H1 (cell line): Measurements from ENCODE around the gene RBBP9. TPM values are rescaled to one million over a fixed set of nuclear protein-coding genes. Genes with fewer than 3 reads are reported as not detected.

ENCODE experiments used
- ATF3 ChIP-seq: IDR thresholded peaks from 2 replicates; pipeline ENCODE4 v1.6.1; 2011; ENCODE audit warnings: low read depth, mild to moderate bottlenecking, low read length; ENCODE audit not compliant: insufficient read depth
- CBX8 ChIP-seq: fragments of 300-800, 300-1000 bp; sonication (generic); IDR thresholded peaks from 2 replicates; pipeline ENCODE4 v1.7.1; 2016; ENCODE audit warnings: low read depth, low read length, borderline replicate concordance
- CHD2 ChIP-seq: IDR thresholded peaks from 2 replicates; pipeline ENCODE4 v1.6.1; 2012; ENCODE audit warnings: low read length, improper control_type of control experiment
- EGR1 ChIP-seq: IDR thresholded peaks from 2 replicates; pipeline ENCODE4 v1.6.1; 2011; ENCODE audit warnings: low read depth, low read length, borderline replicate concordance
- KDM5A ChIP-seq: fragments of 200-600 bp; IDR thresholded peaks from 2 replicates; pipeline ENCODE4 v1.7.1; 2012; ENCODE audit warnings: mild to moderate bottlenecking, low read length, inconsistent platforms, mixed read lengths
- POLR2AphosphoS5 ChIP-seq: IDR thresholded peaks from 2 replicates; pipeline ENCODE4 v1.6.1; 2011; ENCODE audit warnings: low read depth, low read length
- RAD21 ChIP-seq, 2 experiments: IDR thresholded peaks in 1 of 2; conservative IDR thresholded peaks in 1 of 2; 2 replicates each; pipeline ENCODE4 v1.6.1; 2011; ENCODE audit warnings: low read depth in 2 of 2, low read length in 2 of 2, improper control_type of control experiment in 1 of 2, inconsistent platforms in 1 of 2, mild to moderate bottlenecking in 1 of 2, moderate library complexity in 1 of 2
- RFX5 ChIP-seq: IDR thresholded peaks from 2 replicates; pipeline ENCODE4 v1.6.1; 2011; ENCODE audit warnings: low read depth, low read length, improper control_type of control experiment, borderline replicate concordance
- SAP30 ChIP-seq: fragments of 300-600 bp; sonication (generic); IDR thresholded peaks from 2 replicates; pipeline ENCODE4 v1.7.1; 2012; ENCODE audit warnings: low read length, moderate library complexity, mild to moderate bottlenecking, inconsistent platforms; ENCODE audit not compliant: insufficient read depth, insufficient replicate concordance
- SIN3A ChIP-seq, 2 experiments: IDR thresholded peaks in 1 of 2; conservative IDR thresholded peaks in 1 of 2; 2 replicates each; pipeline ENCODE4 v1.6.1; 2011 to 2012; ENCODE audit warnings: low read length in 2 of 2, improper control_type of control experiment in 1 of 2, low read depth in 1 of 2, mild to moderate bottlenecking in 1 of 2
- SP1 ChIP-seq: IDR thresholded peaks from 2 replicates; pipeline ENCODE4 v1.6.1; 2011; ENCODE audit warnings: low read depth, low read length
- SRF ChIP-seq: IDR thresholded peaks from 2 replicates; pipeline ENCODE4 v1.6.1; 2011; ENCODE audit warnings: mild to moderate bottlenecking, low read depth, low read length, moderate library complexity
- SUZ12 ChIP-seq: fragments of 200-600 bp; sonication (generic); IDR thresholded peaks from 2 replicates; pipeline ENCODE4 v1.6.1; 2012; ENCODE audit warnings: mild to moderate bottlenecking, inconsistent platforms, low read length, moderate library complexity, mixed read lengths
- TBP ChIP-seq: IDR thresholded peaks from 2 replicates; pipeline ENCODE4 v1.6.1; 2011; ENCODE audit warnings: low read depth, low read length, improper control_type of control experiment
- YY1 ChIP-seq: IDR thresholded peaks from 2 replicates; pipeline ENCODE4 v1.6.1; 2011; ENCODE audit warnings: low read depth, mild to moderate bottlenecking, low read length
- polyA plus RNA-seq, 7 experiments: library from polyadenylated mRNA; depleted of rRNA in 3 of 7; stranded (reverse) in 5 of 7; unstranded in 2 of 7; fragments of >200 nt in 5 of 7; fragments of 200-250 nt in 2 of 7; gene quantifications; 1 replicate in 5 of 7; 2 replicates in 1 of 7; 4 replicates in 1 of 7; pipeline versions ENCODE4 v1.2.1 to v1.2.3, GENCODE V29; 2011 to 2013; ENCODE audit warnings: missing spikeins in 2 of 7, mixed read lengths in 2 of 7
- total RNA-seq: library from RNA; stranded (reverse); fragmentation: NEBNext Ultra II Directional; extraction: Animal tissue kit (Norgen Biotek cat#: 25700); gene quantifications from 2 replicates; pipeline ENCODE4 v1.2.1, GENCODE V29; 2021
- TF ChIP-seq, protein P1 (sequence below): IDR thresholded peaks from 2 replicates; pipeline ENCODE4 v1.6.1; 2012; ENCODE audit warnings: inconsistent platforms

RBBP9 gene
- total and polyA plus RNA-seq, 2 of the 8 experiments (the other 6 are each of a cell fraction or from before 2014, with no cell fraction given) = 9.5 to 13.5 TPM

DNA sequence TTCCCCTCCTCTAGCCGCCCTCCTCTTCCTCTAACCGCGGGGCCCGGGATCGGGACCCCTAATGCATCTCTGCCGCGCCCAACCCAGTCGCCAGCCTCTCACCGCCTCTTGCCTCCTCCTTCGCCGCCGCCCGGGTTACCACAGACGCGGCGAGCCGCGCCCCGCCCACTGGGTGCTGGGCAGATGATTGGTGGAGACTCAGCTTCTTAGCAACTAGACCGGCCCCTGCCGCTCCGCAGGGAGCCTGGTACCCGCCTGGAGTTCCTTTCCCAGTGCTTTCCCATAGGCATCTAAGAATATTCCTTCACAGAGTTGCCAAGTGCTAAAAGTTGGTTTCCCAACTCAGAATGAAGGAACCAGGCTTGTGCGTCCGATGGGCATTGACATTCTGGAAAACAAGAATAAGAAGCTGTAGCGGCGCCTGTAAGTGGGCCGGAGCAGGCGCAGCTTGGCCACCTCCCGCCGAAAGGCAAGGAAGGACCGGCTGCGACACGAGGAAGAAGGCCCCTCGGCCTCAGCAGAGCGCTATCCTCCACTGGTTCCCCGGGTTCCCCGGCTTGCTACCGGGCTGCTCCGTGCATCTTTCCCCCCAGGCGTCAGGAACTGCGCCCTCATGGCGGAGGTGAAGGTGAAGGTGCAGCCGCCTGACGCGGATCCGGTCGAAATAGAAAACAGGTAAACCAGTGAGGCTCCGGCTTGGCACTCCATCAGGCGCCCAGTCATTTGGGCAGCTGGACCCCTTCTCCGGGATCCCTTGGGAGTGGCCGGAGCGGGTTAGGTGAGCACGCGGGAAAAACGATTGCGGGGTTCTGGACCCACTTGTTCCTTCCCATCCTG is 29.9 kb downstream of the RBBP9 start, which contains the start of the genes DZANK1 and POLR3F (continued):
- TF ChIP-seq RAD21 (IDR thresholded peaks at IDR 0.05 in 1 of 2, conservative IDR thresholded peaks at IDR 0.05 in 1 of 2; ENCODE audit: low read depth in 2 of 2, low read length in 2 of 2) (0 out of 4 replicates have a peak, but pooled peaks of 1 of the 2 experiments have one; percentile 4), CHD2 (no peak), ATF3 (peak; percentile 93), SIN3A (conservative IDR thresholded peaks at IDR 0.05 in 1 of 2, IDR thresholded peaks at IDR 0.05 in 1 of 2; ENCODE audit: low read depth in 1 of 2, low read length in 2 of 2) (peak; percentile 45 to 91; a peak in 2 of 4 replicates), EGR1 (no peak), TBP (peak; percentile 84), SP1 (peak; percentile 70; the same call in 1 of the 2 replicates), RFX5 (no peak), SRF (peak; percentile 86), CBX8 (no peak), SAP30 (peak; percentile 94), SUZ12 (no peak), YY1 (no peak; the same call in 1 of the 2 replicates), POLR2AphosphoS5 (peak; percentile 89), KDM5A (peak; percentile 99)
- TF ChIP-seq, protein P1, sequence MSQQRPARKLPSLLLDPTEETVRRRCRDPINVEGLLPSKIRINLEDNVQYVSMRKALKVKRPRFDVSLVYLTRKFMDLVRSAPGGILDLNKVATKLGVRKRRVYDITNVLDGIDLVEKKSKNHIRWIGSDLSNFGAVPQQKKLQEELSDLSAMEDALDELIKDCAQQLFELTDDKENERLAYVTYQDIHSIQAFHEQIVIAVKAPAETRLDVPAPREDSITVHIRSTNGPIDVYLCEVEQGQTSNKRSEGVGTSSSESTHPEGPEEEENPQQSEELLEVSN = 0 out of 2 replicates have a peak, but pooled peaks have one; percentile 30
